ENCODE data around the gene SGSM2.

Gene SGSM2

GRCh38 chr17:2427215-2427614 is 89.9 kb downstream of the SGSM2 start:
- DNase-seq, result no peak

DNA sequence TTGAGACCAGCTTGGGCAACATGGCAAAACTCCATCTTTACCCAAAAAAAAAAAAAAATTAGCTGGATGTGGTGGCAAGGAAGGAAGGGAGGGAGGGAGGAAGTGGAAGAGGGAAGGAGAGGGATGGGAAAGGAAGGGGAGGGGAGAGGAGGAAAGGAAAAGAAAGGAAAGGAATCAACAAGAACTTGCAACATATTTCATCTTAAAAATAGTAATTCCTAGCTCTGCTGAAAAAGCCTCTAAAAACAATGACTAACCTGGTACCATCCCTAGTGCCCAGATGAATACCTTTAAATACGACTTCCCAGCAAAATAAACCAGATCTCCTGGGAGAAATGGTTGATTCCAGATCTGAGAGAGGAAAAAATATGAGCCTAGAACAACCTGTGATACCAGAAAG is 90.6 kb downstream of the SGSM2 start:
- DNase-seq, result no peak
